Esophagus muscularis mucosa (tissue), 4 donors: Measurements from ENCODE around the gene BGN. TPM values are rescaled to one million over a fixed set of nuclear protein-coding genes. Genes with fewer than 3 reads are reported as not detected.
A peak's percentile ranks its signal among the peaks of the same experiment; 100 is the strongest.

ENCODE experiments used
- DNase-seq: peaks from one replicate; pipeline ENCODE4 v3.0.0-alpha.2; 2017; ENCODE audit errors: extremely low spot score
- H3K27ac ChIP-seq, 4 donors: fragments of 200-600 bp; sonication (generic); replicated peaks in 1 of 4; 1 replicate in 3 of 4; 2 replicates in 1 of 4; pipeline ENCODE4 v1.5.1; 2016 to 2019; ENCODE audit warnings: mild to moderate bottlenecking in 1 of 4
- H3K27me3 ChIP-seq, 4 donors: fragments of 200-600 bp; sonication (generic); one replicate each; pipeline versions ENCODE4 v1.5.1 to v1.6.0; 2016 to 2019
- H3K36me3 ChIP-seq, 4 donors: fragments of 200-600 bp; sonication (generic); one replicate each; pipeline ENCODE4 v1.5.1; 2016 to 2019
- H3K4me1 ChIP-seq, 4 donors: fragments of 200-600 bp; sonication (generic); one replicate each; pipeline ENCODE4 v1.5.1; 2016 to 2019
- H3K4me3 ChIP-seq, 4 donors: fragments of 200-600 bp; sonication (generic); 1 replicate in 2 of 4; 2 replicates in 2 of 4; pipeline ENCODE4 v1.5.1; 2016 to 2019; ENCODE audit warnings: mild to moderate bottlenecking in 4 of 4, moderate library complexity in 1 of 4
- H3K9me3 ChIP-seq, 4 donors: fragments of 200-600 bp; sonication (generic); 1 replicate in 3 of 4; 2 replicates in 1 of 4; pipeline ENCODE4 v1.5.1; 2016 to 2019
- EP300 ChIP-seq: sonication (generic); formaldehyde crosslinking; IDR thresholded peaks from one replicate; pipeline ENCODE4 v1.6.1; 2017; ENCODE audit warnings: antibody characterized with exemption
- POLR2A ChIP-seq: fragments of 450-650 bp; IDR thresholded peaks from one replicate; pipeline ENCODE4 v1.6.1; 2017; ENCODE audit warnings: antibody characterized with exemption, moderate library complexity, mild to moderate bottlenecking, low read depth
- POLR2AphosphoS5 ChIP-seq, 2 donors: sonication (generic); formaldehyde crosslinking; IDR thresholded peaks; one replicate each; pipeline ENCODE4 v1.6.1; 2017; ENCODE audit warnings: antibody characterized with exemption in 2 of 2
- WGBS: methylation state at CpG from one replicate; pipeline ENCODE4 v1.1.5; 2018; 5-methylcytosine and 5-hydroxymethylcytosine counted together
- intact Hi-C: fragments of 100-400 bp; cut with DNase I; formaldehyde crosslinking; loops from one replicate; pipeline ENCODE4 v1.15.1; 2023
- total RNA-seq, 4 donors: library from RNA; depleted of rRNA; stranded (reverse); fragments of >200 nt; gene quantifications; one replicate each; pipeline versions ENCODE4 v1.1.0 to v1.2.1, GENCODE V29; 2016
- TF ChIP-seq, protein P1 (sequence below), 3 experiments: fragments of 200-600 bp in 2 of 3; fragments of 450-650 bp in 1 of 3; sonication (generic) in 2 of 3; IDR thresholded peaks; one replicate each; pipeline ENCODE4 v1.5.1; 2017 to 2019; ENCODE audit warnings: antibody characterized with exemption in 3 of 3, mild to moderate bottlenecking in 2 of 3, moderate library complexity in 1 of 3

BGN gene
- 10 to 100 TPM; 16.6 to 77.8 (median 21.5) TPM for total RNA-seq

- Histone ChIP-seq H3K4me1 (peaks cover 0 to 21% (median 16%) of the 10 kb centered on the region in 4 donors), H3K27ac (peak within 1 kb of the TSS; percentile 34 to 58 (median 42)), H3K9me3 (no peaks in the 10 kb centered on the region), H3K27me3 (peaks cover 0 to 6% (median 1%) of the 10 kb centered on the region in 4 donors), H3K36me3 (no peaks in the 10 kb centered on the region), H3K4me3 (peak within 1 kb of the TSS; percentile 32 to 52 (median 37))
- intact Hi-C loops = no loop called here
- DNase-seq = no peak
- TF ChIP-seq, protein P1, sequence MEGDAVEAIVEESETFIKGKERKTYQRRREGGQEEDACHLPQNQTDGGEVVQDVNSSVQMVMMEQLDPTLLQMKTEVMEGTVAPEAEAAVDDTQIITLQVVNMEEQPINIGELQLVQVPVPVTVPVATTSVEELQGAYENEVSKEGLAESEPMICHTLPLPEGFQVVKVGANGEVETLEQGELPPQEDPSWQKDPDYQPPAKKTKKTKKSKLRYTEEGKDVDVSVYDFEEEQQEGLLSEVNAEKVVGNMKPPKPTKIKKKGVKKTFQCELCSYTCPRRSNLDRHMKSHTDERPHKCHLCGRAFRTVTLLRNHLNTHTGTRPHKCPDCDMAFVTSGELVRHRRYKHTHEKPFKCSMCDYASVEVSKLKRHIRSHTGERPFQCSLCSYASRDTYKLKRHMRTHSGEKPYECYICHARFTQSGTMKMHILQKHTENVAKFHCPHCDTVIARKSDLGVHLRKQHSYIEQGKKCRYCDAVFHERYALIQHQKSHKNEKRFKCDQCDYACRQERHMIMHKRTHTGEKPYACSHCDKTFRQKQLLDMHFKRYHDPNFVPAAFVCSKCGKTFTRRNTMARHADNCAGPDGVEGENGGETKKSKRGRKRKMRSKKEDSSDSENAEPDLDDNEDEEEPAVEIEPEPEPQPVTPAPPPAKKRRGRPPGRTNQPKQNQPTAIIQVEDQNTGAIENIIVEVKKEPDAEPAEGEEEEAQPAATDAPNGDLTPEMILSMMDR (IDR thresholded peaks at IDR 0.05) = peak in 2 of 3 experiments; percentile 15 to 24
- TF ChIP-seq POLR2A (no peak), EP300 (no peak), POLR2AphosphoS5 (IDR thresholded peaks at IDR 0.05) (no peak)
- 44% methylated on average over 14 of the region's 41 CpGs for WGBS
Observed at GRCh38 chrX:153494541-153495361, at the start of gene BGN. Gene BGN, plus strand, starts transcription at chrX:153494980. Its CDS starts 9,652 bp downstream, at chrX:153504632.

- intact Hi-C loops = no loop called here
- no peak for TF ChIP-seq EP300
- TF ChIP-seq POLR2AphosphoS5 (IDR thresholded peaks at IDR 0.05) = no peak
- TF ChIP-seq POLR2A = no peak
- TF ChIP-seq, protein P1 (IDR thresholded peaks at IDR 0.05) = no peak
- Histone ChIP-seq H3K4me1 (no peaks in the 10 kb centered on the region), H3K9me3 (no peaks in the 10 kb centered on the region), H3K27ac (no peak overlapping the region), H3K36me3 (peaks cover 0 to 25% (median 10%) of the 10 kb centered on the region in 4 donors), H3K27me3 (peaks cover 0 to 6% (median 0%) of the 10 kb centered on the region in 4 donors), H3K4me3 (no peak overlapping the region)
- no peak for DNase-seq
- WGBS = 95% methylated on average over 23 of the region's 35 CpGs
Observed at GRCh38 chrX:153445106-153445855, 49.5 kb upstream of the BGN start.

GRCh38 chrX:153445856-153446635 lies 48.7 kb upstream of the BGN start, which contains the start of gene TREX2:
Gene TREX2, minus strand, starts transcription at chrX:153446056. Its CDS starts 626 bp downstream, at chrX:153445430.
- 85% methylated on average over 14 of the region's 30 CpGs for WGBS
- Histone ChIP-seq H3K27me3 (no peaks in the 10 kb centered on the region), H3K9me3 (no peaks in the 10 kb centered on the region), H3K4me3 (no peak within 1 kb of the TSS), H3K36me3 (peaks cover 0 to 30% (median 10%) of the 10 kb centered on the region in 4 donors), H3K4me1 (no peaks in the 10 kb centered on the region), H3K27ac (no peak within 1 kb of the TSS)
- intact Hi-C loops = no loop called here
- TF ChIP-seq POLR2A = no peak
- TF ChIP-seq, protein P1 (IDR thresholded peaks at IDR 0.05) = no peak
- no peak for TF ChIP-seq EP300
- no peak for TF ChIP-seq POLR2AphosphoS5 (IDR thresholded peaks at IDR 0.05)
- DNase-seq = no peak

- H3K9me3 ChIP-seq = no peaks in the 10 kb centered on the region
- H3K4me3 ChIP-seq = no peak overlapping the region
- WGBS = 67% methylated on average over 4 of the region's 10 CpGs
- TF ChIP-seq POLR2AphosphoS5 (IDR thresholded peaks at IDR 0.05) = no peak
- no peak for TF ChIP-seq EP300
- no peak for TF ChIP-seq POLR2A
- TF ChIP-seq, protein P1 (IDR thresholded peaks at IDR 0.05) = no peak
- H3K36me3 ChIP-seq = peaks cover 0 to 35% (median 10%) of the 10 kb centered on the region in 4 donors
- no peak for DNase-seq
- H3K27me3 ChIP-seq = no peaks in the 10 kb centered on the region
- H3K4me1 ChIP-seq = no peaks in the 10 kb centered on the region
- H3K27ac ChIP-seq = no peak overlapping the region
- intact Hi-C loops = no loop called here
Observed at GRCh38 chrX:153446636-153446936, 48.2 kb upstream of the BGN start.
